ENCODE data around the gene ZCWPW1.
"Not testable (repeated sequence)": the region's sequence is repeated elsewhere in the genome, so short reads cannot be mapped to it uniquely, and the experiment has no call there.

ZCWPW1 gene

DNA sequence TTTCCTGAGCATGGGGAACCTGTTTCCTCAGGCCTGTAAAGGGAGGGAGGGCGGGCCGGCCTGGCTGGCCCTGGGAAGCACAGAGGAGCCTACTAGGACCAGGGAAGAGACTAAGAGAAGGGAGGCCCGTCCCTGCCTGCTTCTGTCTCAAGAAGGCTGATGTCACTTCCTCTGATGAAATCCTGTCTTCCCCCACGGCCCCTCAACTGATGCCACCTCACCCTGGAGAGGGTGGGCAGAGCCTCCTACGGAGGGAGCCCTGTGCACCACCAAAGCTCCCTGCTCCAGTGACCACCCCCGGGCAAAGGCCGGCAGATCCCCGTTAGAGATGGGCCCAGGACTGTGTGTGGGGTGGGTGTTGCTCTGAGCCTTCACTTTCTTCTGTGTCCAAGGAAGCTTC is 56.2 kb downstream of the ZCWPW1 start:
- peak; percentile 88 for DNase-seq

DNA sequence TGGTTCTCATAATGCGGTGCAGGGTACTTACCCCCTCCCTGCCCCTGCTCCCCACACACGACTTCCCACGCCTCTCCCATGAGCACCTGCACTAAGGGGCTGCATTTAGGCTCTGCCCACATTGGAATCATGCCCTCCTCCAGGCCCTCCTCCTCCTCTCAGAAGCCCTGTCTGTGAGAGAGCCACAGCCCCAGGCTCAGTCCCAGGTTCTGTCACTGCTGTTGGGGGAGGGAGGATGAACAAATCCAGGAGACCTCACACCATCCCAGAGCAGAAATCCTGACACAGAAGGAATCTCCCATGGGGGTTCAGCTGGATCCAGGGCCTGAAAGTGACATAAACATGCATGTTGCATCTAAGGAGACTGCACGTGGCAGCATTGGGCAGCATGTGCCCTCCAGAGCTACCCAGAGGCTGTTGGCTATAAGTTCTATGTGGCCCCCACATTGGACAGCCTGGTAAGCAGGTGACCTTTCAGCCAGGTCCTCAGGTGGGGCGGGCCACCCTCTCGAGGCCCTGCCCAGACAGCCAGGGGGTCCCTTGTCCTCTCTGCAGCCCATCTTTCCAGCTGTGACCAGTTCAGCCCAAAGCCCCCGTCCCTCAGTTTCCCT is 56.8 kb downstream of the ZCWPW1 start:
- DNase-seq: no peak

DNA sequence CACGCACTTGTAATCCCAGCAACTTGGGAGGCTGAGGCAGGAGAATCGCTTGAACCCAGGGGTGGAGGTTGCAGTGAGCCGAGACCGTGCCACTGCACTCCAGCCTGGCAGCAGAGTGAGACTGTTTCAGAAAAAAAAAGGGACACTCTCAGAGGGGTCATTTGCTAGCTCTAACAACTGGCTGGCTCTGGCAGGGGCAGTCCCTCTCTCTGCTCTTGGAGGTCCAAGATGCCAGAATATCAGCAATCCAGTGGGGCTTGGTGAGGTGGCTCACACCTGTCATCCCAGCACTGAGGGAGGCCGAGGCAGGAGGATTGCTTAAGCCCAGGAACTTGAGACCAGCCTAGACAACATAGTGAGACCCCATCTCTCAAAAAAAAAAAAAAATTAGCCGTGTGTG is 57.8 kb downstream of the ZCWPW1 start:
- DNase-seq: no peak

DNA sequence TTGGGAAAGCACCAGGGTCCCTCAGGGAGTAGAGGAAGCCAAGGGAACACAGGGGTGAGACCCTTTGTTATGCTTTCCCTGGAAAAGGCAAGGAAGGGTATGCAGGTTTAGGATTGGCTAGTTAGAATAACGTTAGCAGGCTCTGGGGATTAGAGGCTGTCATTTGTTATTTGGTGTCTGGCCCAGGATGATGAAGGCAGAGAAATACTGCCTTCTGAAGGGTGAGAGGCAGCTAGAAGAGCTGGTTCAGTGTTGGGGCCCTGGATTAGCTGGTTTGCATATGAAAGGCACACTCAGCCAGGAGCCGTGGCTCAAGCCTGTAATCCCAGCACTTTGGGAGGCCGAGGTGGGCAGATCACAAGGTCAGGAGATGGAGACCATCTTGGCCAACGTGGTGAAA is 58.2 kb downstream of the ZCWPW1 start:
- no peak for DNase-seq

DNA sequence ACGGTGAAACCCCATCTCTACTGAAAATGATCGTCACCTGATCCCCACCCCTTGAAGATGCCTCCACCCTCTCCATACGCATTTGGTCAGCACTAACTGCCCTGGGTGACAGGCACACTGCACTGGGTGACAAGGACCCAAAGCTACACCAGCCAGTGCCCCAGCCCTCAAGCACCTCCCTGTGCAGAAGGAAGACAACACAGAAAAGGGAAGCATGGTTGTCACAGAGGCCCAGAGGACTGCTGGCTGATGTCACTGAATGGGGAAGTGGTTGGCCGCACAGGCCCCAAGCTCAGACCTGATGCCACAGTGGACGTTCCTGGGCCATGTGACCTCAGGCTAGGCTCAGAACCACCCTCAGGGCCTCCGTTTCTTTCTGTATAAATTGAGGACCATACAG is 59.4 kb downstream of the ZCWPW1 start:
- DNase-seq: peak; percentile 93

DNA sequence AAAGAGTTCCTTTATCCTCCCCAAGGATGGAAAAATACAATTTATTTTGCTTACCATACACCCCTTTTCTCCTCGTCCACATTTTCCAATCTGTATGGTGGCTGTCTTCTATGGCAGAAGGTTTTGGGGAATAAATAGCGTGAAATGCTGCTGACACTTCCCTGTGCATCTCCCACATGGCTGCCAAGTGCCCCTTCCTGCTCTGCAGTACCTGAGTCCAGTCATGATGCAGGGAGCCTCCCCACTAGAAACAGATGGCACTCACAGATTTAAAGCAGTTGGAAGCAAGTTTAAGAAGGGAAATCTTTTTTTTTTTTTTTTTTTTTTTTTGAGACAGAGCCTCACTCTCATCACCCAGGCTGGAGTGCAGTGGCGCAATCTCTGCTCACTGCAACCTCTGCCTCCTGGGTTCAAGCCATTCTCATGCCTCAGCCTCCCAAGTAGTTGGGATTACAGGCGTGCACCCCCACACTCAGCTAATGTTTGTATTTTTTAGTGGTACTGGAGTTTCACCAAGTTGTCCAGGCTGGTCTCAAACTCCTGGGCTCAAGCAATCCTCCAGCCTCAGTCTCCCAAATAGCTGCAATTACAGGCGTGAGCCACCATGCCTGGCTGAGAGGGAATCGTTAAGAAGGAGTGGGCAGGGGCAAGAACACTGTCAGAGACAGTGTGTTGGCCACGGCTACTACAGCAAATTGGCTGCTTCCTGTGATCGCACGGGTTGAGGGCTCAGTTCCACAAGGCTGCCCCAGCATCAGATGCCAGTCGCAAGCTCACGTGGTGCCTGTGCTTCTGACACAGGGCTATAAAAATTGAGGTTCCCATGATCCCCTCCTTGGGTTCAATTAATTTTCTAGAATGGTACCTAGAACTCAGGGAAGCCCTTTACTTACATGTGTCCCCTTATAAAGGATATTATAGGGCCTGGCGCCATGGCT is 60.6 kb downstream of the ZCWPW1 start:
- no peak for DNase-seq

DNA sequence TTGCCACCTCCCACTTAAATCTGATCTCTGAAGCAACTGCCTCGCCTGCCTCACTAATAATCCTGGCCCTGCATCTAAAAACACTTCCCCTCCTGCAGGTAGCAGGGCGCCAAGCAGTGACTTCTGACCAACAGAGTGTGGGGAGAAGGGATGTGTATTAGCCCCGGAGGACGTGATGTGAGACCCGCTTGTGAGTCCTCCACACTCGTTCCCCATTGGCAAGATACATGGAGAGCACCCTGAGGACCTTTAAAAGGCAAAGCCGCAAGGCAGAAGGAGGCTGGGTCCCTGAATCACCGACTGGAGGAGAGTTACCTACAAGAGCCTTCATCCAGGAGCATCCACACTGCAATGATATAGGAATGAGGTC is 61.3 kb downstream of the ZCWPW1 start:
- DNase-seq: no peak

DNA sequence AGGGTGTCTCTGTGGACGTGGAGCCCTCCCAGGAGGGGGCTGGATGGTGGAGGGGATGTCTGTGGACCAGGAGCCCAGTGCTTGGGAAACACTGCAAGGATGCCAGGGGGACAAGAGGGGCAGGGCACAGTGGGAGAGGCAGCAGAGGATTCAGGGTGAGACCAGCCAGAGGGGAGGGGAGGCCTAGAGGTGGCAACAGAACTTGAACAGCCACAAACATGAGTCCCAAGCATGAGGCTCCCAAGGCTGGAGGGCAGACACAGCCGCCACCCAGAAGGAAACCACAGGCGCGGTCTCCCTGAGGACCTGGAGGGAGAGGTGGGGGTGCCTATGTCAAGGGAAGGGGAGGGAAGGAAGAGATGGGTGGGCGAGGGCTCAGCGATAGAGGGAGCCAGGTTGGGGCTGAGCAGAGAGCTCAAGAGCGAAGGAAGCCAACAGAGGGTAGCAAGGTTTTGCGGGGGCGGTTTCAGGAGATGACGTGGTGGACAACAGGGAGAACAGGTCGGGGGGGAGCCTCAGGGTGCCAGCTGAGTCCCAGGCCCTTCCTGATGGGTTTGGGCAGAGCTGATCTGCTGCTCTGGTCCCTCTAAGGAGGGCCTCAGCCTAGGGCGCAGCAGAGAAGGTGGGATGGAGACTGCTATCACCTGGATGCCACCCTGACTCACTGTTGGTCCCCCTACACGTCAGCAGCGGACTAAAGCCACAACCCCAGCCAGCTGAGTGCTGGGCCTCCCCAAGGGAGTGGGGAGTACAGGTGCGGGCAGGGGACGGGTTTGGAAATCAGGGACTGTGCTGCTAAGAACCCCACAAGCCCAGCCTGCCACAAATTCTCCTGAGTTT is 61.9 kb downstream of the ZCWPW1 start:
- DNase-seq: no peak

DNA sequence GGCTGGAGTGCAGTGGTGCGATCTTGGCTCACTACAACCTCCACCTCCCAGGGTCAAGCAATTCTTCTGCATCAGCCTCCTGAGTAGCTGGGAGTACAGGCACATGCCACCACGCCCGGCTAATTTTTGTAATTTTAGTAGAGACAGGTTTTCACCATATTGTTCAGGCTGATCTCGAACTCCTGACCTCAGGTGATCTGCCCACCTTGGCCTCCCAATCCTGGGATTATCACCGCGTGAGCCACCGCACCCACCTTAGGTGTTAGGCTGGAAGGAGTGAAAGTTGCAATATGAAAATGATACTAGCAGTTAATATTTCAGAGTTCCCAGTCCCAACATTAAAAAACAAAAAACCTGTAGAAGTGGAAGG is 62.5 kb downstream of the ZCWPW1 start:
- DNase-seq: not testable (repeated sequence)

DNA sequence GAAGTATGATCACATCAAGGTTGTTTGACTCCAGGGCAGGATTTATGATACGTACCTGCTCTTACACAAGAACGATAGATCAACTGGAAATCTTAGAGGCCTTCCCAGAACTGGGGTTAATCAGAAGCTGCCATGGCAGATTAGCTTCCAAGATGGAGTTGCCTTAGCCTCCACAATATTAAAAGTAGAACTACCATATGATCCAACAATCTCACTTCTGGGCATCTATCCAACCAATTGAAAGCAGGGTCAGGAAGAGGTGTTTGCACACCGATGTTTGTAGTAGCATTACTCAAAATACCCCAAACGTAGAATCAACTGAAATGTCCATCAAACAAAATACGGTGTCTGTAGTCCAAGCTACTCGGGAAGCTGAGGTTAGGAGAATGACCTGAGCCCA is 64.0 kb downstream of the ZCWPW1 start:
- DNase-seq: no peak

DNA sequence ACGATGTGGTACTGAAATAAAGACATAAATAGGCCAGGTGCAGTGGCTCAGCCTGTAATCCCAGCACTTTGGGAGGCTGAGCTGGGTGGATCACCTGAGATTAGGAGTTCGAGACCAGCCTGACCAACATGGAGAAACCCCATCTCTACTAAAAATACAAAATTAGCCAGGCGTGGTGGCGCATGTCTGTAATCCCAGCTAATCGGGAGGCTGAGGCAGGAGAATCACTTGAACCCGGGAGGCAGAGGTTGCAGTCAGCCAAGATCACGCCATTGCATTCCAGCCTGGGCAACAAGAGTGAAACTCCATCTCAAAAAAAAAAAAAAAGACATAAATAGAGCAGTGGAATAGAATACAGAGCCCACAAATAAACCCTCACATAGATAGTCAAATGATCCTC is 64.7 kb downstream of the ZCWPW1 start:
- DNase-seq: not testable (repeated sequence)

DNA sequence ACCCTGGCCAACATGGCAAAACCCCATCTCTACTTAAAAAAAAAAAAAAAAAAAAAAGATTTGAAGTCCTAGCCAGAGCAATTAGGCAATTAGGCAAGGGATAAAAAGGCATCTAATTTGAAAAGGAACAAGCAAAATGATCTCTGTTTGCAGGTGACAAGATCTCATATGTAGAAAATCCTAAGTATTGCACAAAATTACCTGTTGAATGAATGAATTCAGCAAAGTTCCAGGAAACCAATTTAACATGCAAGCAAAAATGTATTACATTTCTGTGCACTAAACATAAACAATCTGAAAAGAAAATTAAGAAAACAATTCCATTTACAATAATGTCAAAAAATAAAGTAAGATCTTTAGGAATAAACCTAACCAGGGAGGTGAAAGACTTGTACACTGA is 65.4 kb downstream of the ZCWPW1 start:
- DNase-seq: no peak

DNA sequence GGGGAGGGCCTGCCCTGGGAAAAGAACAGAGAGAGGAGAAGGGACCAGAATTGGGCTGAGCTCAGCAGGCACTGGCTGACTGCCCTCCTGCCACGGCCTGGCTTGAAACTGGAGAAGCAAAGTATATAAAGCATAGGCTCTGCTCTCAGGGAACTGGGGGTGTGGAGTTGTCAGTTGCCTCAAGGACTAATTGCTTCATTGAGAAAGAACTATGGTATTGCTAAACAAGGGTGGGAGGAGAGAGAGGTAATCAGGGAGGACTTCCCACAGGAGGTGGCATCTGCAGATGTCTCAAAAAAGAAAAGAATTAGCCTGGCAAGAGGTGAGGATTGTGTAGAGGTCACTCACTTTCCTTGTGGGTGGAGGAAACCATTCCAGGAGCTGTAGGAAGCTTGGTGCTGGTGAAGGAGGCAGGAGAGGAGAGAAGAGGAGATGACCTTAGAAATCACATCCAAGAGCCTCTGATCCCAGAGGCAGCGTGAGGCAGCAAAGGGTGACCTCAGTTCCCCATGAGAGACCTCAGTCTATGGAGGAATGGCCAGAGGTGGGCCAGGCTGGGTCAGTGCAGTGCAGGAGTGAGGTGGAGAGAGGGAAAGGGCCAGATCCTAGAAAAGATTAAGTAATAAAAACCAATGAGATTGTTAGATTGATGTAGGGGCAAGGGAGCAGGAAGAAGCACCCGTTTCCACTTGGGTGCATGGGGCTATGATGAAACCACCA is 68.2 kb downstream of the ZCWPW1 start:
- no peak for DNase-seq

DNA sequence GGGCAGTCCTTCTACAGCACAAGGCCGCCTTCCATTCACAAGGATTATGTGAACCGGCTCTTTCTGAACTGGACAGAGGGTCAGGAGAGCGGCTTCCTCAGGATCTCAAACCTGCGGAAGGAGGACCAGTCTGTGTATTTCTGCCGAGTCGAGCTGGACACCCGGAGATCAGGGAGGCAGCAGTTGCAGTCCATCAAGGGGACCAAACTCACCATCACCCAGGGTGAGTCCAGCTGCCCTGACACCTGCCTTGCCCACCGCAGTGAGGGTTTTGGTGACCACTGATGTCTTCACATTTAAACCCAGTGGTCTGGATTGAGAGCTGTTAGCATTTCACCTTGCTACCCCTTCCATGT is 69.7 kb downstream of the ZCWPW1 start:
- no peak for DNase-seq

DNA sequence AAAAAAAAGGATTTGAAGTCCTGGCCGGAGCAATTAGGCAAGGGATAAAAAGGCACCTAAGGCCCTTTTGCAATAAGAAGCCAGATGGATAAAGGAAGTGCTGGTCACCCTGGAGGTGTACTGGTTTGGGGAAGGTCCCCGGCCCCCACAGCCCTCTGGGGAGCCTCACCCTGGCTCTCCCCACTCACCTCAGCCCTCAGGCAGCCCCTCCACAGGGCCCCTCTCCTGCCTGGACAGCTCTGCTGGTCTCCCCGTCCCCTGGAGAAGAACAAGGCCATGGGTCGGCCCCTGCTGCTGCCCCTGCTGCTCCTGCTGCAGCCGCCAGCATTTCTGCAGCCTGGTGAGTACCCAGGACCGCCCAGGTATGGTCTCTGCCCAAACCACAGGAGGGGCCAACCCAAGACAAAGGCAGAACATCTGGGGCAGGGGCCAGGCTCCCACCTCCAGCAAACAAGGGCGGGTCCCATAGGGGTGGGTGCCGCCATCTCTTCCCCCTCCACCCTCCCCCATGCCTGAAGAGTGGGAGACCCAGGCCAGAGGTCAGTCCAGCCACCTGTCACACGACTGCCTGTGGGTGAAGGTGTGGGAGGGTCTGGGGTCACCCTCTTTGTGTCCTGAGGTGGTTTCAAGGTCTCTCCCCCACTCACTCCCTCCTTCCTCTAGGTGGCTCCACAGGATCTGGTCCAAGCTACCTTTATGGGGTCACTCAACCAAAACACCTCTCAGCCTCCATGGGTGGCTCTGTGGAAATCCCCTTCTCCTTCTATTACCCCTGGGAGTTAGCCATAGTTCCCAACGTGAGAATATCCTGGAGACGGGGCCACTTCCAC is 70.3 kb downstream of the ZCWPW1 start, which contains the start of gene PILRB:
Gene PILRB (plus strand): TSS at position 91 of the 830 bp plus-strand sequence. CDS start 186 bp downstream, at position 277.
- DNase-seq: no peak

DNA sequence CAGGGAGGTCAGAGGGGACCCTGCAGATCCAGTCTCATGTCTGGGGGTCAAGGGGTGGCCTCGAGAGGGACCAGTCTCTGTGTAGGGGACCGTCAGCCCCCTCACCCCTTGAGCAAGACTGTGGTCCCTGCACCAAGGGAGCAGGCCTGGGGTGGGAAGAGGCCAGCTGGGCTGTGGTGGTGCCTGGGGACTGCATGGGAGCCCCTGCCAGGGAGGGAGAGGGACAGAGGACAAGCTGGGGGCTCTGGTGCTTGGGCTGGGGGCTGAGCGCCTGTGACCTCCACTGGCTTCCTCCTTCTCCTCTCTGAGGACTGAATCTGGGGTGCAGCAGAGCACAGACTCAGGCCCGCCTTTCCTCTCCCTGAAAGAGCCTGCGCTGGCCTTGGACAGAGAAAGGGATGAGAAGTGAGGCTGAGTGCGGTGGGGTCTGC is 71.4 kb downstream of the ZCWPW1 start:
- DNase-seq: no peak

DNA sequence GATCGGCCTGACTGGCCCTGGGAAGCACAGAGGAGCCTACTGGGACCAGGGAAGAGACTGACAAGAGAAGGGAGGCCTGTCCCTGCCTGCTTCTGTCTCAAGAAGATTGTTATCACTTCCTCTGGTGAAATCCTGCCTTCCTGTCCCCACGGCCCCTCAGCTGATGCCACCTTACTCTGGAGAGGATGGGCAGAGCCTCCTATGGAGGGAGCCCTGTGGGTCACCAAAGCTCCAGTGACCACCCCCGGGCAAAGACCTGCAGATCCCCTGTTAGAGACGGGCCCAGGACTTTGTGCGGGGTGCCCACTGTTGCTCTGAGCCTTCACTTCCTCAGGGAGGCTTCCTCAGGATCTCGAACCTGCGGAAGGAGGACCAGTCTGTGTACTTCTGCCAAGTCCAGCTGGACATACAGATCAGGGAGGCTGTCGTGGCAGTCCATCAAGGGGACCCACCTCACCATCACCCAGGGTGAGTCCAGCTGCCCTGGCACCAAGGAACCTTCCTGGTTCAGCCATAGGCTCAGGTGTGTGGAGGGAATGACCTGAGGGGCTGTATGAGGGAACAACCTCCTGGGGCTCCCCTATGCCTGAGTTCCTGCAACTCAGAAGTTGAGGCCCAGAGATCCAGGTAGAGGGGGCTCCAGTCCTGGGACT is 72.0 kb downstream of the ZCWPW1 start:
- peak; percentile 58 for DNase-seq

DNA sequence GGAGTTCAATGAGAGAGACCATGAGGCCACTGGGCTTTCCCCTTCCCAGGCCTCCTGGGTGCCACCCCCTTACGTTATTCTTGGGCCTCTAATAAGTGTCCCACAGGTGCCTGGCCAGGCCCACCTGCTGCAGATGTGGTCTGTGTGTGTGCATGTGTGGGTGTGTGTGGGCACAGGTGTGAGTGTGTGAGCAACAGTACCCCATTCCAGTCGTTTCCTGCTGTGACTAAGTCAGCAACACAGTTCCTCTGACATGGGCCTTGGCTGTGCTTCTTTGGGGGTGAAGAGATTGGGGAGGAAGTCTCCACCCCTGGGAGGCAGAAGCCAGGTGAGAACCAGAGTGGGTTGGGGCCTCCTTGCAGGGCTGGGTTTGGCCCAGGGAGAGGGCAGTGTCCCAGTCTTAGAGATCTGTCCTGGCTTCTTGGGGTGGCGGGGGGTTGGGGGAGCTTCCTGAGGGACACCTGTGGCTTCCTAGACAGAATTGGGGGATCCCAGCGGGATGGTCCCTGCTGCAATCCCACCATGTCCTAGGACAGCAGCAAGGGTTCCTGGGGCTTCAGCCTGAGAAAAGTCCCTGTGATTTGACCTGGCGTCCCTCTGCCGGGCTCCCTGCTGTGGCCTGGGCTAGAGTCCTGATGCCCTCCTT is 74.7 kb downstream of the ZCWPW1 start:
- DNase-seq: no peak

DNA sequence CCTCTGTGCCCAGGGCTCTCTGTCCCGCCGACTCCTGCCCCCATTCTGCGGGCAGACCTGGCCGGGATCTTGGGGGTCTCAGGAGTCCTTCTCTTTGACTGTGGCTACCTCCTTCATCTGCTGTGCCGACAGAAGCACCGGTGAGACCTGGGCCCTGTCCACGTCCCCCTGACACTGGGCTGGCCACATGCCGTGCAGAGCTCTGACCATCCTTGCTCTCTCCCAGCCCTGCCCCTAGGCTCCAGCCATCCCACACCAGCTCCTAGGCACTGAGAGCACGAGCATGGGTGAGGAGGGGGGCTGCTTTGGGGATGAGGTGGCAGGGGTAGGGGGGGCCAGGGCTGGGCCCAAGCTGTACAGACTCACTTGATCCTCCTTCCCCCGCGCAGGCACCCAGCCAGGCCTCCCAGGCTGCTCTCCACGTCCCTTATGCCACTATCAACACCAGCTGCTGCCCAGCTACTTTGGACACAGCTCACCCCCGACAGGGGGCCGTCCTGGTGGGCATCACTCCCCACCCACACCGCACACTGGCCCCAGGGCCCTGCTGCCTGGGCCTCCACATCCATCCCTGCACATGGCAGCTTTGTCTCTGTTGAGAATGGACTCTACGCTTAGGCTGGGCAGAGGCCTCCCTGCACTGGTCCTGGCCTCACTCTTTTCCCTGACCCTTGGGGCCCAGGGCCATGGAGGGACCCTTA is 75.4 kb downstream of the ZCWPW1 start:
- no peak for DNase-seq

DNA sequence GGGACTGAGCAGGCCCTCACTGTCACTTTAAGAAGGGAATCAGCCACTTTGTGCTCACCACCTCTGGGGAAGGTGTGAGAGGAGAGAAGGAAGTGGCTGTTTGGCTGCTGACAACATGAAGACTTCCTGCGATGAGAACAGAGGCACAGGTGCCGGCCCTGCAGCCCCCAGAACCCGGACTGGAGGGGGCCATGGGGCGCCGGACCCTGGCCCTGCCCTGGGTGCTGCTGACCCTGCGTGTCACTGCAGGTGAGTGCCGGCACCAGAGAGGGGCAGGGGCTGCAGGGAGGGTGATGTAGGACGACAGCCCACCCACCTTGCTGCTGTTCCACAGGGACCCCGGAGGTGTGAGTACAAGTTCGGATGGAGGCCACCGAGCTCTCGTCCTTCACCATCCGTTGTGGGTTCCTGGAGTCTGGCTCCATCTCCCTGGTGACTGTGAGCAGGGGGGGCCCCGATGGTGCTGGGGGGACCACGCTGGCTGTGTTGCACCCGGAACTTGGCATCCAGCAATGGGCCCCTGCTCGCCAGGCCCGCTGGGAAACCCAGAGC is 76.2 kb downstream of the ZCWPW1 start:
- DNase-seq: not testable (repeated sequence)

Data from GF-D8 (cell line).